ENCODE data around the gene PDE4D.

The PDE4D gene

DNA sequence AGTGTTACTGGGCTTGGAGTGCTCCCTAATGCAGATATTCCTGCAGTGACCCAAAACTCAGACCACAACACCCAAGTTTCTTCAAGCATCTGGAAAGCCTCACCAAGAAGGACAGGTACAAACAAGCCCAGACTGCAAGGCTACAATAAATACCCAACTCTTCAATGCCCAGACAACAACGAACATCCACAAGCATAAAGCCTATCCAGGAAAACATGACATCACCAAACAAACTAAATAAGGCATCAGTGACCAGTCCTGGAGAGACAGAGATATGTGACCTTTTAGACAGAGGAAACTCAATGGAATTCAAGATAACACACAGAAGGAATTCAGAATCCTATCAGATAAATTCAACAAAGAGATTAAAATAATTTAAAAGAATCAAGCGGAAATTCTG is 605.6 kb downstream of the PDE4D start:
- WGBS, 2 experiments, result 82 to 97% methylated on average over 2 of the region's 2 CpGs
- H3K4me1 ChIP-seq (ENCODE audit: control insufficient read depth, insufficient read depth, low read length), result no peaks in the 10 kb centered on the region
- no peaks in the 10 kb centered on the region for H3K36me3 ChIP-seq (ENCODE audit: control insufficient read depth, insufficient read depth, low read length)
- no peak overlapping the region for H3K27ac ChIP-seq (ENCODE audit: insufficient read depth, low read depth, low read length, poor library complexity, severe bottlenecking)
- no peak overlapping the region for H3K4me3 ChIP-seq (ENCODE audit: insufficient read depth, low read depth, low read length)
- H3K9me3 ChIP-seq (ENCODE audit: control insufficient read depth, low read length), result no peaks in the 10 kb centered on the region
- H3K27me3 ChIP-seq (ENCODE audit: control insufficient read depth, insufficient read depth, low read length, poor library complexity, severe bottlenecking), result no peaks in the 10 kb centered on the region

- 88% methylated on average over 3 of the region's 3 CpGs for WGBS, 2 experiments
- no peaks in the 10 kb centered on the region for H3K4me1 ChIP-seq (ENCODE audit: control insufficient read depth, insufficient read depth, low read length)
- no peak overlapping the region for H3K27ac ChIP-seq (ENCODE audit: insufficient read depth, low read depth, low read length, poor library complexity, severe bottlenecking)
- no peaks in the 10 kb centered on the region for H3K36me3 ChIP-seq (ENCODE audit: control insufficient read depth, insufficient read depth, low read length)
- H3K4me3 ChIP-seq (ENCODE audit: insufficient read depth, low read depth, low read length), result no peak overlapping the region
- H3K27me3 ChIP-seq (ENCODE audit: control insufficient read depth, insufficient read depth, low read length, poor library complexity, severe bottlenecking), result no peaks in the 10 kb centered on the region
- no peaks in the 10 kb centered on the region for H3K9me3 ChIP-seq (ENCODE audit: control insufficient read depth, low read length)
Observed at GRCh38 chr5:59287361-59287760, 606.2 kb downstream of the PDE4D start.

DNA sequence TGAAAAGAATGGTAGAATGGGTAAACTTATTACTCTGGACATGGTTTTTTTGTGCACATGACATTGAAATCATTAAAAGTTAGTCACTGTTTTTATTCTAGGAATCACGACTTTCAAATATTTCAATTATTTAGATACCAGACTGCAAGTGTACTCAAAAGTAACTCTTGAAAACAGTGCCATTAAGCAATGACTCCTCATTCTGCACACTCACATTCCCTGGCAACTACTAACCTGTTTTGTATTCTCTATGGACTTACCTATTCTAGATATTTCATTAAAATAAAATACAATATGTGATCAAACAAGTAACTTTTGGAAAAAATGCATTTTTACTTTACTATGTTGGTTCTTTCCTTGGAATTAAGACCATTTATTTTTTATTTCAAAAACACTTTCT is 607.0 kb downstream of the PDE4D start:
- no peak overlapping the region for H3K4me3 ChIP-seq (ENCODE audit: insufficient read depth, low read depth, low read length)
- no peaks in the 10 kb centered on the region for H3K36me3 ChIP-seq (ENCODE audit: control insufficient read depth, insufficient read depth, low read length)

GRCh38 chr5:59285300-59286016 is 608.1 kb downstream of the PDE4D start:
- Histone ChIP-seq H3K4me1 (ENCODE audit: control insufficient read depth, insufficient read depth, low read length) (no peaks in the 10 kb centered on the region), H3K27ac (ENCODE audit: insufficient read depth, low read depth, low read length, poor library complexity, severe bottlenecking) (no peak overlapping the region), H3K27me3 (ENCODE audit: control insufficient read depth, insufficient read depth, low read length, poor library complexity, severe bottlenecking) (no peaks in the 10 kb centered on the region), H3K4me3 (ENCODE audit: insufficient read depth, low read depth, low read length) (no peak overlapping the region), H3K36me3 (ENCODE audit: control insufficient read depth, insufficient read depth, low read length) (no peaks in the 10 kb centered on the region), H3K9me3 (ENCODE audit: control insufficient read depth, low read length) (no peaks in the 10 kb centered on the region)
- 89 to 94% methylated on average over 4 of the region's 4 CpGs for WGBS, 2 experiments

More for the DNA sequence above, 607.0 kb downstream of the PDE4D start:
- H3K4me1 ChIP-seq (ENCODE audit: control insufficient read depth, insufficient read depth, low read length), result no peaks in the 10 kb centered on the region
- 90 to 95% methylated on average over 1 of the region's 1 CpG for WGBS, 2 experiments
- H3K9me3 ChIP-seq (ENCODE audit: control insufficient read depth, low read length), result no peaks in the 10 kb centered on the region
- no peak overlapping the region for H3K27ac ChIP-seq (ENCODE audit: insufficient read depth, low read depth, low read length, poor library complexity, severe bottlenecking)
- no peaks in the 10 kb centered on the region for H3K27me3 ChIP-seq (ENCODE audit: control insufficient read depth, insufficient read depth, low read length, poor library complexity, severe bottlenecking)

- 100% methylated on average over 1 of the region's 1 CpG; no CpG with 5 or more reads in 1 of the 2 experiments for WGBS, 2 experiments
- no peaks in the 10 kb centered on the region for H3K36me3 ChIP-seq (ENCODE audit: control insufficient read depth, insufficient read depth, low read length)
- no peaks in the 10 kb centered on the region for H3K27me3 ChIP-seq (ENCODE audit: control insufficient read depth, insufficient read depth, low read length, poor library complexity, severe bottlenecking)
- no peak overlapping the region for H3K27ac ChIP-seq (ENCODE audit: insufficient read depth, low read depth, low read length, poor library complexity, severe bottlenecking)
- H3K4me3 ChIP-seq (ENCODE audit: insufficient read depth, low read depth, low read length), result no peak overlapping the region
- no peaks in the 10 kb centered on the region for H3K4me1 ChIP-seq (ENCODE audit: control insufficient read depth, insufficient read depth, low read length)
- no peaks in the 10 kb centered on the region for H3K9me3 ChIP-seq (ENCODE audit: control insufficient read depth, low read length)
Observed at GRCh38 chr5:59282726-59283125, 610.8 kb downstream of the PDE4D start.

GRCh38 chr5:59279979-59280378 is 613.5 kb downstream of the PDE4D start:
- no peaks in the 10 kb centered on the region for H3K27me3 ChIP-seq (ENCODE audit: control insufficient read depth, insufficient read depth, low read length, poor library complexity, severe bottlenecking)
- H3K9me3 ChIP-seq (ENCODE audit: control insufficient read depth, low read length), result no peaks in the 10 kb centered on the region
- no peaks in the 10 kb centered on the region for H3K36me3 ChIP-seq (ENCODE audit: control insufficient read depth, insufficient read depth, low read length)
- WGBS, 2 experiments, result 92% methylated on average over 2 of the region's 2 CpGs; no CpG with 5 or more reads in 1 of the 2 experiments
- H3K4me1 ChIP-seq (ENCODE audit: control insufficient read depth, insufficient read depth, low read length), result peaks cover 2% of the 10 kb centered on the region
- no peak overlapping the region for H3K27ac ChIP-seq (ENCODE audit: insufficient read depth, low read depth, low read length, poor library complexity, severe bottlenecking)
- no peak overlapping the region for H3K4me3 ChIP-seq (ENCODE audit: insufficient read depth, low read depth, low read length)

- no peaks in the 10 kb centered on the region for H3K9me3 ChIP-seq (ENCODE audit: control insufficient read depth, low read length)
- H3K27me3 ChIP-seq (ENCODE audit: control insufficient read depth, insufficient read depth, low read length, poor library complexity, severe bottlenecking), result no peaks in the 10 kb centered on the region
- no peak overlapping the region for H3K27ac ChIP-seq (ENCODE audit: insufficient read depth, low read depth, low read length, poor library complexity, severe bottlenecking)
- 79 to 93% methylated on average over 5 of the region's 5 CpGs for WGBS, 2 experiments
- peaks cover 2% of the 10 kb centered on the region for H3K4me1 ChIP-seq (ENCODE audit: control insufficient read depth, insufficient read depth, low read length)
- no peaks in the 10 kb centered on the region for H3K36me3 ChIP-seq (ENCODE audit: control insufficient read depth, insufficient read depth, low read length)
- H3K4me3 ChIP-seq (ENCODE audit: insufficient read depth, low read depth, low read length), result no peak overlapping the region
Observed at GRCh38 chr5:59276917-59277372, 616.6 kb downstream of the PDE4D start.

GRCh38 chr5:59276325-59276675 is 617.2 kb downstream of the PDE4D start:
- H3K27ac ChIP-seq (ENCODE audit: insufficient read depth, low read depth, low read length, poor library complexity, severe bottlenecking), result no peak overlapping the region
- H3K4me3 ChIP-seq (ENCODE audit: insufficient read depth, low read depth, low read length), result no peak overlapping the region
- H3K9me3 ChIP-seq (ENCODE audit: control insufficient read depth, low read length), result no peaks in the 10 kb centered on the region
- no peaks in the 10 kb centered on the region for H3K36me3 ChIP-seq (ENCODE audit: control insufficient read depth, insufficient read depth, low read length)
- H3K27me3 ChIP-seq (ENCODE audit: control insufficient read depth, insufficient read depth, low read length, poor library complexity, severe bottlenecking), result no peaks in the 10 kb centered on the region
- peaks cover 2% of the 10 kb centered on the region for H3K4me1 ChIP-seq (ENCODE audit: control insufficient read depth, insufficient read depth, low read length)
- WGBS, 2 experiments, result 81% methylated on average over 2 of the region's 2 CpGs

- no peaks in the 10 kb centered on the region for H3K27me3 ChIP-seq (ENCODE audit: control insufficient read depth, insufficient read depth, low read length, poor library complexity, severe bottlenecking)
- H3K9me3 ChIP-seq (ENCODE audit: control insufficient read depth, low read length), result no peaks in the 10 kb centered on the region
- peak overlapping the region; percentile 22 for H3K4me3 ChIP-seq (ENCODE audit: insufficient read depth, low read depth, low read length)
- WGBS, 2 experiments, result 13 to 15% methylated on average over 15 of the region's 16 CpGs
- H3K27ac ChIP-seq (ENCODE audit: insufficient read depth, low read depth, low read length, poor library complexity, severe bottlenecking), result no peak overlapping the region
- peaks cover 2% of the 10 kb centered on the region for H3K4me1 ChIP-seq (ENCODE audit: control insufficient read depth, insufficient read depth, low read length)
- no peaks in the 10 kb centered on the region for H3K36me3 ChIP-seq (ENCODE audit: control insufficient read depth, insufficient read depth, low read length)
Observed at GRCh38 chr5:59275510-59276324, 617.8 kb downstream of the PDE4D start.

GRCh38 chr5:59275170-59275509 is 618.4 kb downstream of the PDE4D start:
- Histone ChIP-seq H3K4me1 (ENCODE audit: control insufficient read depth, insufficient read depth, low read length) (peaks cover 2% of the 10 kb centered on the region), H3K27ac (ENCODE audit: insufficient read depth, low read depth, low read length, poor library complexity, severe bottlenecking) (no peak overlapping the region), H3K27me3 (ENCODE audit: control insufficient read depth, insufficient read depth, low read length, poor library complexity, severe bottlenecking) (no peaks in the 10 kb centered on the region), H3K4me3 (ENCODE audit: insufficient read depth, low read depth, low read length) (no peak overlapping the region), H3K9me3 (ENCODE audit: control insufficient read depth, low read length) (no peaks in the 10 kb centered on the region), H3K36me3 (ENCODE audit: control insufficient read depth, insufficient read depth, low read length) (no peaks in the 10 kb centered on the region)
- 50 to 53% methylated on average over 2 to 5 of the region's 5 CpGs for WGBS, 2 experiments
